ENCODE data around the gene MYOM3.

The MYOM3 gene

GRCh38 chr1:24105368-24106160 lies 6.4 kb downstream of the MYOM3 start:
- Histone ChIP-seq H3K79me2 (ENCODE audit: control insufficient read depth, low read length) (no peaks in the 10 kb centered on the region), H3K27ac (ENCODE audit: low read depth, low read length) (no peak overlapping the region), H3K4me2 (ENCODE audit: low read length) (no peak overlapping the region), H3K4me1 (ENCODE audit: control insufficient read depth, low read length) (no peaks in the 10 kb centered on the region), H3K27me3 (ENCODE audit: control insufficient read depth, low read length) (no peaks in the 10 kb centered on the region), H3K9me3 (ENCODE audit: control insufficient read depth, insufficient read depth, low read length) (no peaks in the 10 kb centered on the region), H4K20me1 (ENCODE audit: control insufficient read depth, insufficient read depth, low read depth, low read length) (no peaks in the 10 kb centered on the region), H3K4me3 (ENCODE audit: low read length) (no peak overlapping the region), H3K36me3 (ENCODE audit: control insufficient read depth, low read length) (no peaks in the 10 kb centered on the region), H3K9me2 (replicated peaks; ENCODE audit: control insufficient read depth, low read length) (no peaks in the 10 kb centered on the region), H3F3A (ENCODE audit: control insufficient read depth, insufficient read depth) (no peaks in the 10 kb centered on the region)
- TF ChIP-seq CTCF (IDR thresholded peaks at IDR 0.05; ENCODE audit: low read depth, low read length, poor library complexity, severe bottlenecking): no peak
- TF ChIP-seq EZH2phosphoT487 (IDR thresholded peaks at IDR 0.05; ENCODE audit: borderline replicate concordance, low read length): no peak

- Histone ChIP-seq H3F3A (ENCODE audit: control insufficient read depth, insufficient read depth) (no peaks in the 10 kb centered on the region), H3K9me2 (replicated peaks; ENCODE audit: control insufficient read depth, low read length) (no peaks in the 10 kb centered on the region), H3K9me3 (ENCODE audit: control insufficient read depth, insufficient read depth, low read length) (no peaks in the 10 kb centered on the region), H3K27ac (ENCODE audit: low read depth, low read length) (no peak overlapping the region), H3K4me2 (ENCODE audit: low read length) (no peak overlapping the region), H4K20me1 (ENCODE audit: control insufficient read depth, insufficient read depth, low read depth, low read length) (no peaks in the 10 kb centered on the region), H3K4me3 (ENCODE audit: low read length) (no peak overlapping the region), H3K4me1 (ENCODE audit: control insufficient read depth, low read length) (no peaks in the 10 kb centered on the region), H3K27me3 (ENCODE audit: control insufficient read depth, low read length) (no peaks in the 10 kb centered on the region), H3K36me3 (ENCODE audit: control insufficient read depth, low read length) (no peaks in the 10 kb centered on the region), H3K79me2 (ENCODE audit: control insufficient read depth, low read length) (no peaks in the 10 kb centered on the region)
- no peak for TF ChIP-seq CTCF (IDR thresholded peaks at IDR 0.05; ENCODE audit: low read depth, low read length, poor library complexity, severe bottlenecking)
- TF ChIP-seq EZH2phosphoT487 (IDR thresholded peaks at IDR 0.05; ENCODE audit: borderline replicate concordance, low read length): no peak
Observed at GRCh38 chr1:24104854-24105253, 7.1 kb downstream of the MYOM3 start.

- Histone ChIP-seq H3K4me3 (ENCODE audit: low read length) (no peak overlapping the region), H4K20me1 (ENCODE audit: control insufficient read depth, insufficient read depth, low read depth, low read length) (no peaks in the 10 kb centered on the region), H3K4me1 (ENCODE audit: control insufficient read depth, low read length) (no peaks in the 10 kb centered on the region), H3F3A (ENCODE audit: control insufficient read depth, insufficient read depth) (no peaks in the 10 kb centered on the region), H3K79me2 (ENCODE audit: control insufficient read depth, low read length) (no peaks in the 10 kb centered on the region), H3K27ac (ENCODE audit: low read depth, low read length) (no peak overlapping the region), H3K9me2 (replicated peaks; ENCODE audit: control insufficient read depth, low read length) (no peaks in the 10 kb centered on the region), H3K4me2 (ENCODE audit: low read length) (no peak overlapping the region), H3K36me3 (ENCODE audit: control insufficient read depth, low read length) (no peaks in the 10 kb centered on the region), H3K9me3 (ENCODE audit: control insufficient read depth, insufficient read depth, low read length) (no peaks in the 10 kb centered on the region), H3K27me3 (ENCODE audit: control insufficient read depth, low read length) (0 out of 2 replicates have a peak, but pooled peaks cover 2% of the 10 kb centered on the region)
- TF ChIP-seq CTCF (IDR thresholded peaks at IDR 0.05; ENCODE audit: low read depth, low read length, poor library complexity, severe bottlenecking) (no peak), EZH2phosphoT487 (IDR thresholded peaks at IDR 0.05; ENCODE audit: borderline replicate concordance, low read length) (no peak)
Observed at GRCh38 chr1:24103879-24104278, 8.1 kb downstream of the MYOM3 start.

Measured in DOHH2 (cell line).